HG02885 (cell line): ENCODE data around the gene PACRG.
"Not testable (repeated sequence)": the region's sequence is repeated elsewhere in the genome, so short reads cannot be mapped to it uniquely, and the experiment has no call there.

Source experiments
- ATAC-seq: cut with Tn5 transposase; IDR thresholded peaks from one replicate; pipeline ENCODE4 v1.9.1; 2021; ENCODE audit warnings: mild to moderate bottlenecking; ENCODE audit not compliant: unreplicated experiment, poor library complexity

Gene PACRG

DNA sequence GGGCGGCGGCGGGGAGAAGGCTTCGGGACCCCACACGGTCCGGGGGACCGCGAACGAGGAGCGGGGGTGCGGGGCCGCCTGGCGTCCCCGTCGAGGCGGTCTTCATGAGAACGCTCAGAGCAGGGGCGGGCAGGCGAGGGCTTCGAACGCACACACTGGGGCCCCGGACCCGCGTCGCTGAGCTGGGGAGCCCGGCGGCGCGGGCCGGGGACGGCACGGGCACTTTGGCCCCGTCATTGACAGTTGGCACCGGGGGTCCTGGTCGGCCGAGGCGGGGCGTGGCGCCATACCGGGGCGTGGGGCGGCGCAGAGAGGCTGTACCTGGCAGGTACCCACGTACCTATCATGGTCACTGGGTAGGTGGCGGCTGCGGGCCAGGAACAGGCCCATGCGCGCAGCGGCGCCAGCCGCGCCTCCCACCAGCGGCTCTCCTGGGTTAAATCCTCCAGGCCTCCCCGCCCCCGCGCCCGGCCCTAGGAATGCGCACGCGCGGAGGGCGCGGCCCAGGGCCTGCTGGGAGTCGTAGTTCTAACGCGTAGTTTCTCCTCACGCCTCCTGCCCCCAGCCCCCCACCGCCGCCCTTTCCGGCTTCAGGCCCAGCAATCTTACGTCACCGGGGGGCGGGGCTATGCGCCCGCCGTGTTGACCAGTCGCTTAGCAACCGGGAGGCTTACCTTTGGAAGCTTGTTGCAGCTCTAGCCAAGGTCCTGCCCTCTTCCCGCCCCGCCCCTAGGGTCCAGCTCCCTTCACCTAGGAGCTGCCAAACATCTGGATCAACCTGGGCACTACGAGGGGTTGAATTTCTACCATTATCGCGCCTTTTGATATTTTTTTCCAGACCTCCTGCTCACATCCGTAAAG lies at the start of gene PACRG, which contains the start of gene PRKN:
PACRG (plus strand) TSS at position 653 of the 861 bp plus-strand sequence.
PRKN (minus strand) TSS at position 445 of the 861 bp plus-strand sequence.
- peak; percentile 95 for ATAC-seq

DNA sequence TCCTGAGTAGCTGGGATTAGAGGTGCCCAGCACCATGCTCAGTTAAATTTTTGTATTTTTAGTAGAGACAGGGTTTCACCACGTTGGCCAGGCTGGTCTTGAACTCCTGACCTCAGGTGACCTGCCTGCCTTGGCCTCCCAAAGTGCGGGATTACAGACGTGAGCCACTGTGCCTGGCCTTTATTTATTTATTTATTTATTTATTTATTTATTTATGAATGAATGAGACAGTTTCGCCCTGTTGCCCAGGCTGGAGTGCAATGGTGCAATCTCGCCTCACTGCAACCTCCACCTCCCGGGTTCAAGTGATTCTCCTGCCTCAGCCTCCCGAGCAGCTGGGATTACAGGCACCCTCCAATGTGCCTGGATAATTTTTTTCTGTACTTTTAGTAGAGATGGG lies 48.9 kb upstream of the PACRG start:
- not testable (repeated sequence) for ATAC-seq

DNA sequence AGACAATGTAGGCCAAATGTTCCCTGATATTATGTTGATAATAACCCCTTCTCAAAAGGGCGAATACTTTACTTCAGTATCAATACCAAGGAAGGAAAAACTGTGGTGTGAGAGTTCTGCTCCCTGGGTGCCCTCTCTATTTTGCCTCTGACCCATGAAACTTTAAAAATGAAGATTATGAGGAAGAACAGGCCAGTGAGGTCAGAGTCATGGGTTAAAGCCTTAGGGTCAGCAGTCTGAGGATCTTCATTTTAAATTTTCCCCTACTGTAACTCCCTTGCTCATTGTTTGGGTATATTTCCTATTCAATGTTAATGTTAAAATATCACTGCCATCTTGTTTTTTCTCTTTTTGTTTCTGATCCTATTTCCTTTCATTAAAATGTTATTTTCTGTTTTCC lies 48.1 kb upstream of the PACRG start:
- no peak for ATAC-seq

DNA sequence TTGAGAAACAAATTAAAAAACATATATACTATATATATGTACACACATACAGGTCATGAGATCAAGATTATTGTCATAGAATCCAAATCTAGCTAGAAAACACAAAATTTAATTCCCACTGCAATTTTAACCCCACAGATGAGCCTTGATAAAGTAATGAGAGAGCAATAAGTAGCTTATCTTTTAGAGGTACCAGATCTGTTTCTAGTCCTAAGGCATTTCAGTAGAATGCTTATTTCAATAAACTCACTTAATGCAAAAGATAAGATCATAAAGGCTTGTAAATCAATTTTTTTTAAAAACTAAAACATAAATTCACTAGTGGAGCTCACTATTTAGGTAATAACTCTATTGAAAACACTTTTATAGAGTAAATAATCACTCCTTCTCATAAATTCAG lies 47.4 kb upstream of the PACRG start:
- no peak for ATAC-seq

DNA sequence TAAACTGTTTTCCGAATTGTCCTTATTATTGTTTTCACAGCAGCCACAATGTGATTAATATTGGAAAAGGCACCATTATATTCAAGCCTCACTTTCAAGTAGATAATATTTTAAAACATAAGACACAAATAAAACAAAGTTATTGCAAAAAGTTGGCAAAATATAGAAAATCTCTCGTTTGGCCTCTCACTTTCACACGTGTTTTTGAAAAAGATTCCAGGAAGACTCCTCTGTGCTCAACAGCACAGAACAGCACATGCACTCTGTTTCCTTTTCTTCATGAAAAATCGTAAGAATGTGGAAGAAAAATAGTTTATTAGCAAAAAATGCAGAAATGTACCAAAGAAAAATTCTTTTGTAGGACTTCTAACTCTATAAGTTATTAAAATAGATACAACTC lies 46.9 kb upstream of the PACRG start:
- no peak for ATAC-seq

DNA sequence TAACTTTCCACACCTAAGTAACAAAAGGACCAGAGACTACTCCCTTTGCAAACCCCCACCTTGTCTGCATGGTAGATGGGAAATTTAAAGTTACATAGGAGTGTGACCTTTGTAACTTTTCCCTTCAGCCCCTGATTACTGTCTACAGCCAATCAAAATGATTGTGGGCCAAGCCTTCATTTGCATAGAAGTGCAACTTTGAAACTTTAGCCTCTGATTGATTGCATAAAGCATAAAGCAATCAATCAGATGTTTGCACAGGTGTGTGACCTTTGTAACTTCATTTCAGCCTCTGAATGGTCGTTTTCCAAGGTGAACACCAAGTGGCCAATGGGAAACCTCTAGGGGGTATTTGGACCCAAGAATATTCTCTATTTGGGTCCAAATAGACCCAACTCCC lies 46.3 kb upstream of the PACRG start:
- no peak for ATAC-seq

DNA sequence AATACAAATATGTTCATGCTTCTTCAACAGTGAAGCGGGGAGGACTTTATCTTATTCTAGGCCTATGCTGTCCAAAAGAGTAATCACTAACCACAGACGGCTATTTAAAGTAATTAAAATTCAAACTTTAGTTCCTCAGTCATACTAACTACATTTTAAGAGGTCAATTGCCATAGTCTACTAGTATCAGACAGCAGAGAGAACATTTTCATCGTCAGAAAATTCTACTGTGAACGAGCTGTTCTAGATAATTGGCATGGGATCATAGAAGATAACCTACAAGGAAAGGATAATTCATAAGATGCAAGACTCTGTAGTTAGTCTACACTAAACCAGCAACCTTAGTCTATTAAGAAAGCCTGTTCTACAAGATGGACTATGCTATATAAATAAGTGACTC lies 44.6 kb upstream of the PACRG start:
- no peak for ATAC-seq

DNA sequence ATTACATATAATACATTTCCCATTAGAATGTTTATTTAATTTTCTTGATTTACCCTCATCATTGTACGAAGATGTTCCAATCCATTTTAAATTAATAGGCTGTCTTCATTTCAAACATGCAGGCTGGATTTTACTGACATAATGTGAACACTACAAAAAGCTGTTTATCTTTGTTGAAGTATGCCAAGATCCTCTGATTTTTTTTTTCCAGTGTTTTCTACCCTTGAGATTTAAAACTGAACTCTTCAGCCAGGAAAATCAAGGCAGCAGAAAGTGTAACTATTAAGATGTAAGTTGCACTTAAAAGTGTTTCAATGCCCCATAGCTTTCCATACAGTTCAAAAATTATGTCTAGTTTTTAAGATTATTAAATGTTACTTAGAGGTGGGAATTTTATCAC lies 43.7 kb upstream of the PACRG start:
- no peak for ATAC-seq

DNA sequence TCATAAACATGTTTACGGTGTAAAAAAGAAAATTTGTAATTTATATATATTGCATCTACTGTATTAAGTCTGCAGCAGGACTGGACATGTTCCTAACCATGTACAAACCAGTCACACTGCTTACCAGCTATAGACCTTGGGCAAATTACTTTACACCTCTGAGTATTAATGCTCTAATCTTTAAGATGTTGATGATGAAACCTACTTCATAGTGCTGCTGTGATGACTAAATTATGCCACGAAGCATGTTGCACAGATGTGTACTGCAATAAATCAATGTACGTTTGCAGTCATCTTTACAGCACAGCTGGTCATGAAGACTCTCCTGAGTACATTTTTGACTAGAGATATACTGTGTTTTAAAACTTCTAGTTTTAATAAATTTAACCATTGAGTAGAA lies 42.8 kb upstream of the PACRG start:
- no peak for ATAC-seq

DNA sequence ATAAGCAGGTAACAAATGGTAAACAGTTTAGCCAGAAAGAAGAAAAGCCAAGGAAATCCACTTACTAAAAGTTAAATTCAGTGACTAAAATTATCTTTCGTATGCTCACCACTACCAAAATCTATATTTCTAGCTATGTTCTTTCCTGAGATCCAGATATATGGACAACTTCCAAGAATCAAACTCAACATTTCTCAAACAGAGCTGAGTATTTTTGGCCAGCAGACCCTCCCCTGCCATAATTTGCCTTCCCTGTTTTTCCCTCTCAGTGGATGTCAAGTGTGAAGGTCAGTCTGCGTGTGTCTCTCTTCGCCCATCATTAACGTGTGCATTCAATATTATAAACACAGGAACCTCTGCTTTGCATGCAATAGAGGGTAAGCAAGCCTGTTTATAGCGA lies 42.2 kb upstream of the PACRG start:
- ATAC-seq: no peak

DNA sequence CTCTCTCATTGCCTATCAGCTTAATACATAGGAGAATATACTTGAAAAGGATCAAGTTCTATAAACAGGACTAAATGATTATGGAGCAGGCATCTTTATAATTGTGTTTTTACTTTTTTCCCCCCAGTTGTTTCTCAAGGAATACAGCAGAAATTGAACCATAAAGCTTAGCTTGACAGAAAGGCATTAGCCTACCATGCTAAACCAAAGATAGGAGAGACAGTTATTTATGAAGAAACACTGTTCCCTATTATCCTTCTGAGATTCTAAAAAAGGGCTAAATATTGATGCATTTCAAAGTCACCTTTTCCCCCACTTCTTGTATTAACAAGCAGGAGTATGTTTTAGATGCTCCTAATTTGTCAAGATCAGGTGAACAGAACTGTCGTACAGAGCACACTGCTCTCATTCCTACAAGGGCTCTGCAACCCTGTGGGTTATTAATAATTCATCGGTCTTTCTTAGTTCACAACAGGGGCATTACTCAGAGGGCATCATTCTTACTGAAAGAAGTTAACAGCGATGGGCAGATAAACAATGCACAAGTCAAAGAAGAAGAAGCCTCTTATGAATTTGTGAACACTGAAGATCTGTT lies 38.9 kb upstream of the PACRG start:
- ATAC-seq: no peak

DNA sequence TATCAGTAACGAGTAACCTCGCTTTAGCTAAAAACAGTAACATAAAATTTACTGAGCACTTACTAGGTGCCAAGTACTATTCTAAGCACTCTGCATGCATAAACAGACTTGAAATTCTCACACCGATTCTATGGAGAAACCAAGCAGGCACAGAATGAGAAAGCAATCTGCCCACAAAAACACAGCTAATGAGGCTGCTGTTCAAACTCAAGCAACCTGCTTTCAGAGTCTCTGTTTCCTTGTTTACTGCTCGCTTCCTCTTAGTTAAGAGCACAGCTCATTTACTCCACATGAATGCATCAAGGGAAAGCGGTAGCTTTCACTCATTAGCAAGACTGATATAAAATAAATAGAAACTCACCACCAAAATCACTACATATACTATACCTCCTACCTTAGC lies 37.6 kb upstream of the PACRG start:
- no peak for ATAC-seq

DNA sequence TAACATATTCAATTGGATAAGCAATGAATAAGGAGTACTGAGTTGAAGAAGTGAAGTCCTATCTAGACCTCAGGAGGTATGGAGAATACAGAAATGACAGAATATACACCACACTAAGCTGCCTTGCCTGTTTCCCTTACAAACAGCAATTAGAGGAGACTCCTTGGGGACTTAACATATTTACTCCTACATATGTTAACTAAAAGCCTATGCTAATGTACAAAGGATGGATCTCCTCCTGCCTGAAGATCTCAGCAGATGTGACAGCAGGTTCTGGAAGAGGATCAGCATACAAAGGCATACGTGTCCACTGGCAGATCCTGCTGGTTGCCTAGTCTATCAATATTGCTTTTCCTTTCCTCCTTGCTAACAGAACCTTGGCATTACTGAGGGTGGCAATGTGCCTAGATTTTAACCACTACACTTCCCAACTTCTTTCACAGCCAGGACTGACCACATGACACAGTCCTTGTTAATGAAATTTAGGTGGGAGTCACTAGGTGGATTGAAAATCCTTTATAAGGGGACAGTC lies 29.8 kb upstream of the PACRG start:
- no peak for ATAC-seq

DNA sequence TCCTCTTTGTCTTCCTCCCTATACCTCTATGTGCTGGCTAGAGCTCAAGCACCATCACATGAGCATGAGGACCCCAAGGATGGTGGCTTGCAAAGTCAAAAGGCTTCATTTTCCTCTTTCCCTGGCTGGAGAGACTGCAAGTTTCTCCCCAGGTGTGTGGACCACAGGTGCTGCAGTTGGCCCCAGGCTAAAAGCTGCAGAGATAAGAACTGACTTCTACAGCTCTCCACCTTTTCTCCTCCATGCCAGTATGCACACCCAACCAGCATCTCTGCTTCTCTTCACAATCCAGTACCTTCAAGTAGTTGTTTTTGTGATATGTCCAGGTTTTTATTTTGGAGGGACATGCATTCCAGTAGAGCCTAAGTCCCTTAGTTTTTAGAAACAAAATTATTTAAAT lies 29.3 kb upstream of the PACRG start:
- no peak for ATAC-seq

DNA sequence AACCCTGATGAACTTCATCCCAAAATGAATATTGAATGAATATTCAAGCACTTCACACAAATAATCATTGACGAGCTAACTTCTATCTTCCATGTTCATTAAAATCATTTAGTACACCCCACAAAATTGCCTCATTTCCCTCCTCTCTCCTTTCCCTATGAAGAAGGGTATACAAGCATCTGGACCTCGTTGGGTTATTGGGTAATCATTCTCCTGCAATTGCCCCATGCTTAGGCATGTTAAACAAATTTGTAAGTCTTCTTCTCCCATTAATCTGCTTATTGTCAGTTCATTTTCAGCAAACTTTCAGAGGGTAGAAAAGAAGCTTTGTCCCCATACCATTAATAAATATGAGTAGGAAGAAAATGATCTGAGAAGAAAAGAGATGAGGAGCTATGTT lies 27.8 kb upstream of the PACRG start:
- no peak for ATAC-seq

DNA sequence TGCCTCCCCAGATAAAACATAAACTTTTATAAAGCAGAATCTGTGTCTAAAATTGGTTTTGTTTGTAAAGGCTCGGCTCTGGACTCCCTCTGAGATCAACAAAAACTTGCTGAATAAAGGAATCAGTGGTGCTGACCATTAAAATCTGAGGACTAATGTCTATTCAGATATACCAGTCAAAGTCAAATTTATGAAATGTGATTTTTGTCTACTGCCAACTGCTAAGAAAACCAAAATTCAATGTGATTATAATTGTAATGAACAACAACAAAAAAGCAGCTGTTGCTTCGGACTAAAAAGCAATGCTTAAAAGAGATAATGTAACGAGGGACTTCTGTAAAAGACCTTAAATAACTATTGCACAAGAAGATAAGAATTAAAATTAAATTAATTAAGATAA lies 26.8 kb upstream of the PACRG start:
- no peak for ATAC-seq

DNA sequence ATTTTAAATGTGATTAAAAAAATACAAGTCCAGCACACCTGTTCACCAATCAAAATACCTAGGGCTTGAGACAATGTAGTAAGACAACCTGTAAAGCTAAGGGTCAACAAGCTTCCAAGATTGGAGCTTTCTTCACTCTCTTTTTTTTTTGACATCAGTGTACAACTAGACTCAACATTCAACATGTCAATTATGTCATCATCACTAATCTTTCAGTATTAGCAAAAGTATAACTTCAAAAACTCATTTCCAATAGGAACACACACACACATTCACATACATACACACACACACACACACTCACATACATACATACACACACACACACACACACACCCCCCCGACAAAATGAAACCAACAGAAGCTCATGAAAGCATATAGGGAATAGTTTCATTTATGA lies 26.2 kb upstream of the PACRG start:
- ATAC-seq: no peak

DNA sequence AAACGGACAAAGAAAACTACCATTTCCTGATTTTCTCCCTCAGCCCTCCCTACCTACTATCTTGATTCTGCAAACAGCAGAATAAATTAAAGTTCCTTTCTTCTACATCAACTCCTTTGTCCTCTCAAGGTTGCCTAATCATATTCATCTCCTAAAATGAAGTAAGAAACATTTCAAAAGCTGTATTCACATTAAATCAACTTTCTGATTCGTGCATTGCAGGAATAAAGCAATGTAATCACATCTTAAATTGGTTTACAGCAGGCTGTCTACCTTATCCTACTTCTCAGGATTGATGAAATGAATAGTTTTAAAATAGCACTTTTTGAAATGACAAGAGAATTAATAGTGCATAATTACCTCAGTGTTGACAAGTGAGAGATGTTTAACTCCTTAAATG lies 25.3 kb upstream of the PACRG start:
- ATAC-seq: no peak

DNA sequence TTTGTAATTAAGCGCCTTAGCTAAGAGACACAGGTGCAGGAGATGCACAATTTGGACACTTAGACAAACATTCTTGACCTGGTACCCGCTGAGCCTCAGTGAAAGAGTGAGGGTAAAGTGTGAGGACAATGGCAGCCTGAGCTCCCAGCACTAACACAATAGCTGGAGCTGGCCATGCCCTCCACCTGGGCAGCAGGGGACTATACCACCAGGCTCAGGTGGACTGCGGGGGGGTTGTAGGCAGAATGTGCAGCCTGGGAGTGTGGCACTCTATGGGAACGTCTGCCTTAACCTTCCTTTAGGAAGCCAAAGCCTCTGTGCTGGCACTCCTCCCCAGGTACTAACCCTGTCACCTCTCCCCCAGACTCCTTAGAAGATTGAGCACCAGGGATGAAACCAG lies 23.8 kb upstream of the PACRG start:
- no peak for ATAC-seq

DNA sequence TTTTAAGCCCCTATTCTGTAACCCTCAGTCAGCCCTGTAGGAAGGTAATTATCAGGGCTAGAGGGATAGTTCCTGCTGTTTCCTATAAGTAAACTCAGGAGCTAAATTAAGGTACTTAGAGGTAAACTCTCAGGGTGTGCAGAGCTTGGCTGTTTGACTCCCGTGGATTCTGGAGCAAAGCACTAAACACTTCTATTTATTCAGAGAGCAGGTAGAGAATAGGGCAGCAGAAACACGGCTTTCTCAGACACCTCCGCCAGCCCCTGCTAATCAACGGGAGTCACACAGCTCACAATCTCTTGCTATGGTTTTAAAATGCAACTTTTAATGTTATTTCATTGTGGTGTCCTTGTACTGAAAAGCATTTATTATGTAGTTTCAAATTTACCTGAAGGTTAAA lies 22.0 kb upstream of the PACRG start:
- no peak for ATAC-seq

DNA sequence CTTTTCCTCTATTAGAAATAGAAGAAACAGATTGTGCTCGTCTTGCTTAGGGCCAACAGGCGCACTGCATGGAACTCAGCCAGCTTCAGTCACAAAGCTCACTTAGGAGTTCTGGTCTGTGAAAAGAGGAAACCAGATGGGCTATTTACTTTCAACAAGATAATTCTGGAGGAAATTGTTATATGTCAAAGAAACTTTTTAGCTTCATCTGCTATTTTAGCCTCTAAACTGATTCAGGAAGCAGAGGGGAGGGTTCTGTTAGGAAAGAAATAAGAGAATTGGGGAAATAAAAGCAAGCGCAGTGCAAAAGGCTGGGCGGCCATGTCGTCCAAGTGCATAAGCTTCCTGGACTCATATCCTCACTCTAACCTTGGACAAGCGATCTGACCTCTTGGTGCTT lies 21.5 kb upstream of the PACRG start:
- no peak for ATAC-seq

DNA sequence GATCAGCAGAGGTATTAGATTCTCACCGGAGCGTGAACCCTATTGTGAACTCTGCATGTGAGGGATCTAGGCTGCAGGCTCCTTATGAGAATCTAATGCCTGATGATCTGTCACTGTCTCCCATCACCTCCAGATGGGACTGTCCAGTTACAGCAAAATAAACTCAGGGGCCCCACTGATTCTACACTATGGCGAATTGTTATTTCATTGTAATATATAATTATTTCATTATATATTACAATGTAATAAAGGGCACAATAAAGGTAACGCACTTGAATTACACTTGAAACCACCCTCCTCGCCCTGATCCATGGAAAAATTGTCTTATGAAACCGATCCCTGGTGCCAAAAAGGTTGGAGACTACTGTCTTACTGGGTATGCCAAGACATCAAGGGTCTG lies 18.8 kb upstream of the PACRG start:
- no peak for ATAC-seq
